ENCODE data around the gene ELOVL7. TPM values are rescaled to one million over a fixed set of nuclear protein-coding genes. Genes with fewer than 3 reads are reported as not detected.

ELOVL7 gene
- total RNA-seq, 4 donors from 2014 or later, result 16.6 to 57.6 (median 40.4) TPM

GRCh38 chr5:60856066-60856465 is 12.0 kb upstream of the ELOVL7 start:
- no peaks in the 10 kb centered on the region for H3K4me1 ChIP-seq
- no peak overlapping the region for H3K27ac ChIP-seq
- 96% methylated on average over 1 of the region's 1 CpG for WGBS
- TF ChIP-seq POLR2A (IDR thresholded peaks at IDR 0.05), result no peak
- TF ChIP-seq, protein P1, sequence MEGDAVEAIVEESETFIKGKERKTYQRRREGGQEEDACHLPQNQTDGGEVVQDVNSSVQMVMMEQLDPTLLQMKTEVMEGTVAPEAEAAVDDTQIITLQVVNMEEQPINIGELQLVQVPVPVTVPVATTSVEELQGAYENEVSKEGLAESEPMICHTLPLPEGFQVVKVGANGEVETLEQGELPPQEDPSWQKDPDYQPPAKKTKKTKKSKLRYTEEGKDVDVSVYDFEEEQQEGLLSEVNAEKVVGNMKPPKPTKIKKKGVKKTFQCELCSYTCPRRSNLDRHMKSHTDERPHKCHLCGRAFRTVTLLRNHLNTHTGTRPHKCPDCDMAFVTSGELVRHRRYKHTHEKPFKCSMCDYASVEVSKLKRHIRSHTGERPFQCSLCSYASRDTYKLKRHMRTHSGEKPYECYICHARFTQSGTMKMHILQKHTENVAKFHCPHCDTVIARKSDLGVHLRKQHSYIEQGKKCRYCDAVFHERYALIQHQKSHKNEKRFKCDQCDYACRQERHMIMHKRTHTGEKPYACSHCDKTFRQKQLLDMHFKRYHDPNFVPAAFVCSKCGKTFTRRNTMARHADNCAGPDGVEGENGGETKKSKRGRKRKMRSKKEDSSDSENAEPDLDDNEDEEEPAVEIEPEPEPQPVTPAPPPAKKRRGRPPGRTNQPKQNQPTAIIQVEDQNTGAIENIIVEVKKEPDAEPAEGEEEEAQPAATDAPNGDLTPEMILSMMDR (IDR thresholded peaks at IDR 0.05), result no peak
- no peak for TF ChIP-seq EP300 (IDR thresholded peaks at IDR 0.05)
- no peak for DNase-seq (ENCODE audit: low spot score in 2 of 2)
- no peaks in the 10 kb centered on the region for H3K27me3 ChIP-seq
- no peaks in the 10 kb centered on the region for H3K36me3 ChIP-seq
- H3K9me3 ChIP-seq, result no peaks in the 10 kb centered on the region
- H3K4me3 ChIP-seq, result no peak overlapping the region

- 30% methylated on average over 3 of the region's 3 CpGs for WGBS
Observed at GRCh38 chr5:60852940-60853339, 8.9 kb upstream of the ELOVL7 start.

GRCh38 chr5:60852317-60852716 is 8.2 kb upstream of the ELOVL7 start:
- DNase-seq (ENCODE audit: low spot score in 2 of 2), result no peak
- H3K9me3 ChIP-seq, result no peaks in the 10 kb centered on the region
- WGBS, result 50% methylated on average over 2 of the region's 2 CpGs
- TF ChIP-seq POLR2AphosphoS5 (IDR thresholded peaks at IDR 0.05) (no peak), POLR2A (IDR thresholded peaks at IDR 0.05) (no peak), EP300 (IDR thresholded peaks at IDR 0.05) (no peak)
- TF ChIP-seq, protein P1 (IDR thresholded peaks at IDR 0.05), result no peak
- H3K27me3 ChIP-seq, result no peaks in the 10 kb centered on the region
- no peaks in the 10 kb centered on the region for H3K4me1 ChIP-seq
- H3K27ac ChIP-seq, result no peak overlapping the region
- H3K4me3 ChIP-seq, result no peak overlapping the region
- no peaks in the 10 kb centered on the region for H3K36me3 ChIP-seq

More at GRCh38 chr5:60852940-60853339, 8.9 kb upstream of the ELOVL7 start:
- no peaks in the 10 kb centered on the region for H3K27me3 ChIP-seq
- no peak for TF ChIP-seq POLR2AphosphoS5 (IDR thresholded peaks at IDR 0.05)
- TF ChIP-seq EP300 (IDR thresholded peaks at IDR 0.05), result no peak
- TF ChIP-seq POLR2A (IDR thresholded peaks at IDR 0.05), result no peak
- TF ChIP-seq, protein P1 (IDR thresholded peaks at IDR 0.05), result no peak
- no peaks in the 10 kb centered on the region for H3K4me1 ChIP-seq
- H3K4me3 ChIP-seq, result no peak overlapping the region
- H3K9me3 ChIP-seq, result no peaks in the 10 kb centered on the region
- H3K27ac ChIP-seq, result no peak overlapping the region
- no peak for DNase-seq (ENCODE audit: low spot score in 2 of 2)
- no peaks in the 10 kb centered on the region for H3K36me3 ChIP-seq

- Histone ChIP-seq H3K27ac (no peak overlapping the region), H3K36me3 (no peaks in the 10 kb centered on the region), H3K9me3 (no peaks in the 10 kb centered on the region), H3K27me3 (no peaks in the 10 kb centered on the region), H3K4me3 (no peak overlapping the region), H3K4me1 (no peaks in the 10 kb centered on the region)
- DNase-seq (ENCODE audit: low spot score in 2 of 2), result no peak
- no peak for TF ChIP-seq EP300 (IDR thresholded peaks at IDR 0.05)
- TF ChIP-seq, protein P1 (IDR thresholded peaks at IDR 0.05), result no peak
Observed at GRCh38 chr5:60851626-60852025, 7.6 kb upstream of the ELOVL7 start.

DNA sequence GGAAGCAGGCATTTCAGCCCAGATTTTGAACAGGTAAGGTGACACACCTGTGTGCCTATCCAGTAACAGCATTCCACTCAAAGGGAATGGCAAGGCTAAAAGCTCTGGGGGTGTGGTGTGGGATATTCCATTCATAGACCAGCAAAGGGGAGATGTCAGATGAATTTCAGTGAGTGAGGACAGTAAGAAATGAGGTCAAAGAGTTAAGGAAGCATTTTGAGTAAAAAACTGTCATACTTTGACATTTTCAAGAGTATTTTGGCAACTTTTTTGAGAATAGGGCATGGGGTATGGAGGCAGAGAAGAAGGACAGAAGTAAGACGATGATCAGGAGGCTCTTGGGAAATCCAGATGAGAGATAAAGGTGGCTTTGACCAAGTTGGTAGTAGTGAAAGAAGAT is 2.2 kb upstream of the ELOVL7 start:
- TF ChIP-seq, protein P1 (IDR thresholded peaks at IDR 0.05), result no peak
- TF ChIP-seq EP300 (IDR thresholded peaks at IDR 0.05) (no peak), POLR2A (IDR thresholded peaks at IDR 0.05) (no peak), POLR2AphosphoS5 (IDR thresholded peaks at IDR 0.05) (no peak)
- no peak for DNase-seq (ENCODE audit: low spot score in 2 of 2)
- H3K4me1 ChIP-seq, result peaks cover 16% of the 10 kb centered on the region
- H3K4me3 ChIP-seq, result no peak overlapping the region
- H3K27ac ChIP-seq, result no peak overlapping the region
- WGBS, result 89% methylated on average over 1 of the region's 1 CpG
- no peaks in the 10 kb centered on the region for H3K9me3 ChIP-seq
- H3K27me3 ChIP-seq, result peaks cover 10% of the 10 kb centered on the region
- no peaks in the 10 kb centered on the region for H3K36me3 ChIP-seq

Measured in suprapubic skin (tissue), 4 donors.